Mesenchymal stem cell (in vitro differentiated cells and primary cell): Measurements from ENCODE around the gene CAPN5.

Experiments used
- DNase-seq: peaks from one replicate; pipeline ENCODE4 v3.0.0-alpha.2; 2013
- H2AFZ ChIP-seq: one replicate; pipeline ENCODE4 v1.6.1; 2013; ENCODE audit warnings: low read depth, mild to moderate bottlenecking, control low read depth, inconsistent platforms, low read length, moderate library complexity
- H2AK5ac ChIP-seq: 2 replicates; pipeline ENCODE4 v1.6.1; 2013; ENCODE audit warnings: low read length, moderate library complexity, mild to moderate bottlenecking, inconsistent platforms; ENCODE audit not compliant: severe bottlenecking
- H2BK120ac ChIP-seq: one replicate; pipeline ENCODE4 v1.6.1; 2013; ENCODE audit warnings: low read depth, mild to moderate bottlenecking, inconsistent platforms, low read length, moderate library complexity
- H2BK12ac ChIP-seq, 2 experiments: one replicate each; pipeline ENCODE4 v1.6.1; 2013; ENCODE audit warnings: inconsistent platforms in 2 of 2, low read length in 2 of 2, mild to moderate bottlenecking in 2 of 2, moderate library complexity in 2 of 2, control low read depth in 1 of 2
- H2BK15ac ChIP-seq: one replicate; pipeline ENCODE4 v1.6.1; 2013; ENCODE audit warnings: mild to moderate bottlenecking, low read depth, inconsistent platforms; ENCODE audit not compliant: poor library complexity, severe bottlenecking
- H2BK5ac ChIP-seq: 2 replicates; pipeline ENCODE4 v1.6.1; 2013; ENCODE audit warnings: low read depth, mild to moderate bottlenecking, low read length, control low read depth, inconsistent platforms; ENCODE audit not compliant: poor library complexity, severe bottlenecking
- H3K14ac ChIP-seq, 2 experiments: one replicate each; pipeline ENCODE4 v1.6.1; 2013; ENCODE audit warnings: inconsistent platforms in 2 of 2, low read length in 2 of 2, control low read depth in 1 of 2, mild to moderate bottlenecking in 1 of 2, moderate library complexity in 1 of 2
- H3K18ac ChIP-seq, 2 experiments: one replicate each; pipeline ENCODE4 v1.6.1; 2013; ENCODE audit warnings: inconsistent platforms in 2 of 2, low read length in 2 of 2, control low read depth in 1 of 2, low read depth in 1 of 2, mild to moderate bottlenecking in 1 of 2
- H3K23ac ChIP-seq, 2 experiments: one replicate each; pipeline ENCODE4 v1.6.1; 2013; ENCODE audit warnings: inconsistent platforms in 2 of 2, low read length in 2 of 2, mild to moderate bottlenecking in 2 of 2, moderate library complexity in 2 of 2, control low read depth in 1 of 2
- H3K27ac ChIP-seq: 2 replicates; pipeline ENCODE4 v1.5.1; 2013; ENCODE audit warnings: mild to moderate bottlenecking, moderate library complexity, low read length, control low read depth, inconsistent platforms; ENCODE audit not compliant: poor library complexity, severe bottlenecking
- H3K27me3 ChIP-seq, 2 experiments: 2 replicates each; pipeline versions ENCODE4 v1.6.1 to v1.7.0; 2013; ENCODE audit warnings: low read length in 2 of 2, mild to moderate bottlenecking in 2 of 2, moderate library complexity in 2 of 2, control low read depth in 1 of 2, inconsistent platforms in 1 of 2; ENCODE audit not compliant: control insufficient read depth in 1 of 2, insufficient read depth in 1 of 2
- H3K36me3 ChIP-seq, 2 experiments: 2 replicates each; pipeline versions ENCODE4 v1.6.1 to v1.7.0; 2013; ENCODE audit warnings: low read length in 2 of 2, control low read depth in 1 of 2, inconsistent platforms in 1 of 2, low read depth in 1 of 2, mild to moderate bottlenecking in 1 of 2; ENCODE audit not compliant: insufficient read depth in 2 of 2, control insufficient read depth in 1 of 2
- H3K4ac ChIP-seq, 2 experiments: one replicate each; pipeline ENCODE4 v1.6.1; 2013; ENCODE audit warnings: inconsistent platforms in 2 of 2, low read length in 2 of 2, mild to moderate bottlenecking in 2 of 2, moderate library complexity in 2 of 2, control low read depth in 1 of 2, low read depth in 1 of 2
- H3K4me1 ChIP-seq: 2 replicates; pipeline ENCODE4 v1.6.1; 2013; ENCODE audit warnings: low read depth, low read length, control low read depth; ENCODE audit not compliant: control insufficient read depth, insufficient read depth
- H3K4me2 ChIP-seq: 2 replicates; pipeline ENCODE4 v1.6.1; 2013; ENCODE audit warnings: low read length, mild to moderate bottlenecking, inconsistent platforms; ENCODE audit not compliant: poor library complexity, severe bottlenecking
- H3K4me3 ChIP-seq, 2 experiments: 2 replicates each; pipeline versions ENCODE4 v1.5.1 to v1.7.0; 2013; ENCODE audit warnings: low read length in 2 of 2, mild to moderate bottlenecking in 2 of 2, control low read depth in 1 of 2, low read depth in 1 of 2; ENCODE audit not compliant: insufficient read depth in 1 of 2
- H3K79me1 ChIP-seq: replicated peaks from 2 replicates; pipeline ENCODE4 v1.6.1; 2013; ENCODE audit warnings: mild to moderate bottlenecking, control low read depth, low read length, inconsistent platforms; ENCODE audit not compliant: poor library complexity, severe bottlenecking
- H3K9ac ChIP-seq: 2 replicates; pipeline ENCODE4 v1.7.0; 2013; ENCODE audit warnings: mild to moderate bottlenecking, low read length, moderate library complexity
- H3K9me3 ChIP-seq: 2 replicates; pipeline ENCODE4 v1.7.0; 2013; ENCODE audit warnings: mild to moderate bottlenecking, low read length; ENCODE audit not compliant: control insufficient read depth
- H4K8ac ChIP-seq: one replicate; pipeline ENCODE4 v1.6.1; 2013; ENCODE audit warnings: inconsistent platforms, mild to moderate bottlenecking, low read length, moderate library complexity
- H4K91ac ChIP-seq: one replicate; pipeline ENCODE4 v1.6.1; 2013; ENCODE audit warnings: mild to moderate bottlenecking, low read length, inconsistent platforms
- WGBS: methylation state at CpG from one replicate; pipeline ENCODE4 v1.1.7; 2013; ENCODE audit warnings: mixed read lengths; 5-methylcytosine and 5-hydroxymethylcytosine counted together

The CAPN5 gene

GRCh38 chr11:77055913-77056312 lies 10.9 kb upstream of the CAPN5 start:
- Histone ChIP-seq H3K4me1 (peaks cover 2% of the 10 kb centered on the region), H3K4me2 (no peak overlapping the region), H3K27ac (no peak overlapping the region), H4K91ac (no peak overlapping the region), H3K4ac (no peak overlapping the region), H2BK15ac (no peak overlapping the region), H3K9me3 (peaks cover 10% of the 10 kb centered on the region), H3K14ac (no peak overlapping the region), H4K8ac (no peak overlapping the region), H2BK12ac (no peak overlapping the region), H3K9ac (no peak overlapping the region), H3K4me3 (no peak overlapping the region), H2BK5ac (no peak overlapping the region), H3K27me3 (no peaks in the 10 kb centered on the region), H2BK120ac (no peak overlapping the region), H3K36me3 (no peaks in the 10 kb centered on the region), H3K23ac (no peak overlapping the region), H2AFZ (no peak overlapping the region), H2AK5ac (no peak overlapping the region), H3K79me1 (no peaks in the 10 kb centered on the region), H3K18ac (no peak overlapping the region)
- 80% methylated on average over 5 of the region's 5 CpGs for WGBS
- no peak for DNase-seq

- Histone ChIP-seq H3K14ac (no peak overlapping the region), H3K9ac (no peak overlapping the region), H4K8ac (no peak overlapping the region), H2BK5ac (no peak overlapping the region), H3K4ac (no peak overlapping the region), H2BK120ac (no peak overlapping the region), H3K27ac (no peak overlapping the region), H3K9me3 (peaks cover 10% of the 10 kb centered on the region), H3K4me2 (no peak overlapping the region), H3K4me3 (no peak overlapping the region), H4K91ac (no peak overlapping the region), H2AK5ac (no peak overlapping the region), H3K4me1 (peaks cover 2% of the 10 kb centered on the region), H3K36me3 (no peaks in the 10 kb centered on the region), H2BK12ac (no peak overlapping the region), H2AFZ (no peak overlapping the region), H2BK15ac (no peak overlapping the region), H3K23ac (no peak overlapping the region), H3K27me3 (no peaks in the 10 kb centered on the region), H3K18ac (no peak overlapping the region), H3K79me1 (no peaks in the 10 kb centered on the region)
- WGBS: 80% methylated on average over 3 of the region's 3 CpGs
- DNase-seq: no peak
These were observed 9.9 kb upstream of the CAPN5 start for GRCh38 chr11:77056814-77057402.

GRCh38 chr11:77057938-77058474 lies 8.8 kb upstream of the CAPN5 start:
- 80% methylated on average over 9 of the region's 9 CpGs for WGBS
- no peak overlapping the region for H2BK5ac ChIP-seq

GRCh38 chr11:77058900-77059299 lies 7.9 kb upstream of the CAPN5 start:
- no peak overlapping the region for H3K9ac ChIP-seq
- peaks cover 10% of the 10 kb centered on the region for H3K9me3 ChIP-seq
- no peaks in the 10 kb centered on the region for H3K79me1 ChIP-seq
- no peak overlapping the region for H4K91ac ChIP-seq
- H4K8ac ChIP-seq: no peak overlapping the region
- H2AFZ ChIP-seq: no peak overlapping the region
- no peak overlapping the region for H3K4ac ChIP-seq
- H2BK15ac ChIP-seq: no peak overlapping the region
- no peaks in the 10 kb centered on the region for H3K4me1 ChIP-seq
- H2BK12ac ChIP-seq: no peak overlapping the region
- H3K18ac ChIP-seq: no peak overlapping the region
- no peak overlapping the region for H2BK5ac ChIP-seq
- no peaks in the 10 kb centered on the region for H3K27me3 ChIP-seq
- H3K4me2 ChIP-seq: no peak overlapping the region
- no peak overlapping the region for H2AK5ac ChIP-seq
- no peak overlapping the region for H3K4me3 ChIP-seq
- H3K23ac ChIP-seq: no peak overlapping the region
- H3K14ac ChIP-seq: no peak overlapping the region
- no peaks in the 10 kb centered on the region for H3K36me3 ChIP-seq
- 50% methylated on average over 1 of the region's 2 CpGs for WGBS
- no peak for DNase-seq
- H2BK120ac ChIP-seq: no peak overlapping the region
- no peak overlapping the region for H3K27ac ChIP-seq

More at GRCh38 chr11:77057938-77058474, 8.8 kb upstream of the CAPN5 start:
- Histone ChIP-seq H2AK5ac (no peak overlapping the region), H2BK12ac (no peak overlapping the region), H3K4me3 (no peak overlapping the region), H3K9ac (no peak overlapping the region), H3K79me1 (no peaks in the 10 kb centered on the region), H4K91ac (no peak overlapping the region), H2BK120ac (no peak overlapping the region), H3K4ac (no peak overlapping the region), H2BK15ac (no peak overlapping the region), H4K8ac (no peak overlapping the region), H3K23ac (no peak overlapping the region), H3K4me1 (peaks cover 1% of the 10 kb centered on the region), H3K18ac (no peak overlapping the region), H3K4me2 (no peak overlapping the region), H3K27ac (no peak overlapping the region), H2AFZ (no peak overlapping the region), H3K9me3 (peaks cover 10% of the 10 kb centered on the region), H3K14ac (no peak overlapping the region), H3K36me3 (no peaks in the 10 kb centered on the region), H3K27me3 (no peaks in the 10 kb centered on the region)
- no peak for DNase-seq
